KMS-11 (cell line): ENCODE results near the gene AKR1D1.

Source experiments
- H2AFZ ChIP-seq: fragments of 200-600 bp; sonication (generic); 2 replicates; pipeline ENCODE4 v1.6.1; 2016; ENCODE audit warnings: antibody characterized with exemption, mixed run types, low read depth
- H3K27ac ChIP-seq: fragments of 200-600 bp; sonication (generic); 2 replicates; pipeline ENCODE4 v1.6.1; 2016; ENCODE audit warnings: mild to moderate bottlenecking, mixed run types
- H3K27me3 ChIP-seq: fragments of 200-600 bp; sonication (generic); 2 replicates; pipeline ENCODE4 v1.6.1; 2017; ENCODE audit warnings: mild to moderate bottlenecking, low read depth, mixed run types, moderate library complexity; ENCODE audit not compliant: insufficient read depth
- H3K36me3 ChIP-seq: fragments of 200-600 bp; sonication (generic); 2 replicates; pipeline ENCODE4 v1.6.1; 2017; ENCODE audit warnings: mild to moderate bottlenecking, mixed run types; ENCODE audit not compliant: insufficient read depth
- H3K4me1 ChIP-seq: fragments of 200-600 bp; sonication (generic); 2 replicates; pipeline ENCODE4 v1.6.1; 2016; ENCODE audit warnings: mild to moderate bottlenecking, low read depth, mixed run types; ENCODE audit not compliant: poor library complexity, severe bottlenecking
- H3K4me2 ChIP-seq: fragments of 200-600 bp; sonication (generic); 2 replicates; pipeline ENCODE4 v1.7.0; 2016; ENCODE audit warnings: mild to moderate bottlenecking, mixed run types
- H3K4me3 ChIP-seq: fragments of 200-600 bp; sonication (generic); IDR thresholded peaks from 2 replicates; pipeline ENCODE4 v1.6.1; 2017; ENCODE audit warnings: low read depth, low read length, mixed read lengths; ENCODE audit not compliant: insufficient read depth
- H3K79me2 ChIP-seq: fragments of 200-600 bp; sonication (generic); 2 replicates; pipeline ENCODE4 v1.6.1; 2016; ENCODE audit warnings: low read depth, mixed run types; ENCODE audit not compliant: insufficient read depth
- H3K9ac ChIP-seq: fragments of 200-600 bp; sonication (generic); 2 replicates; pipeline ENCODE4 v1.6.1; 2016; ENCODE audit warnings: mild to moderate bottlenecking, mixed run types
- H4K20me1 ChIP-seq: fragments of 200-600 bp; sonication (generic); 2 replicates; pipeline ENCODE4 v1.6.1; 2016; ENCODE audit warnings: mild to moderate bottlenecking, mixed run types; ENCODE audit not compliant: insufficient read depth
- TF ChIP-seq, protein P1 (sequence below): fragments of 200-600 bp; sonication (generic); conservative IDR thresholded peaks from 2 replicates; pipeline ENCODE4 v1.6.1; 2017; ENCODE audit warnings: low read depth, mild to moderate bottlenecking, antibody characterized with exemption, low read length, moderate library complexity, mixed read lengths

Gene AKR1D1

DNA sequence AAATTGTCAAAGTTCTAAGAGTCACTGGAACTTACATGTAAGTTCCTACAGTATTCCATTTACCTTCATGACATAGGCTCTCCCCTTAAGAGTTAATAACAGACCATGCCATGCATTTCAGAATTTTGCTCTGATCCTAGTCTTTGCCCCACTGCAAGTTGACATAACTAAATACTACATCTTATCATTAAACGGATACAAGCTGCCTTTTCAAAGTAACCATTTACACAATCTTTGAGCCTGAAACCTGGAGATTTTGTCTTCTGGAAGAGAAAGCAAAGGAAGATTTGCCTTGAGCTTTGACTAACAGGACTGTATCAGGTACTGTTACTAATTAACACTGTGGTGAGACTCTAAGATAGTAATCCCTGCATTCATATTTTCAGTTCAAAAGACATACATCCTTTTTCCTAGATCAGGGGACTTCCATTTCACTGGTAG, 9.3 kb upstream of the AKR1D1 start:
- H3K27me3 ChIP-seq, result no peaks in the 10 kb centered on the region
- no peaks in the 10 kb centered on the region for H4K20me1 ChIP-seq
- no peak overlapping the region for H3K9ac ChIP-seq
- no peak overlapping the region for H2AFZ ChIP-seq
- H3K27ac ChIP-seq, result no peak overlapping the region
- no peaks in the 10 kb centered on the region for H3K79me2 ChIP-seq
- no peaks in the 10 kb centered on the region for H3K4me1 ChIP-seq
- H3K4me2 ChIP-seq, result no peak overlapping the region
- H3K4me3 ChIP-seq, result no peak overlapping the region
- H3K36me3 ChIP-seq, result no peaks in the 10 kb centered on the region
- TF ChIP-seq, protein P1, sequence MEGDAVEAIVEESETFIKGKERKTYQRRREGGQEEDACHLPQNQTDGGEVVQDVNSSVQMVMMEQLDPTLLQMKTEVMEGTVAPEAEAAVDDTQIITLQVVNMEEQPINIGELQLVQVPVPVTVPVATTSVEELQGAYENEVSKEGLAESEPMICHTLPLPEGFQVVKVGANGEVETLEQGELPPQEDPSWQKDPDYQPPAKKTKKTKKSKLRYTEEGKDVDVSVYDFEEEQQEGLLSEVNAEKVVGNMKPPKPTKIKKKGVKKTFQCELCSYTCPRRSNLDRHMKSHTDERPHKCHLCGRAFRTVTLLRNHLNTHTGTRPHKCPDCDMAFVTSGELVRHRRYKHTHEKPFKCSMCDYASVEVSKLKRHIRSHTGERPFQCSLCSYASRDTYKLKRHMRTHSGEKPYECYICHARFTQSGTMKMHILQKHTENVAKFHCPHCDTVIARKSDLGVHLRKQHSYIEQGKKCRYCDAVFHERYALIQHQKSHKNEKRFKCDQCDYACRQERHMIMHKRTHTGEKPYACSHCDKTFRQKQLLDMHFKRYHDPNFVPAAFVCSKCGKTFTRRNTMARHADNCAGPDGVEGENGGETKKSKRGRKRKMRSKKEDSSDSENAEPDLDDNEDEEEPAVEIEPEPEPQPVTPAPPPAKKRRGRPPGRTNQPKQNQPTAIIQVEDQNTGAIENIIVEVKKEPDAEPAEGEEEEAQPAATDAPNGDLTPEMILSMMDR, result no peak

DNA sequence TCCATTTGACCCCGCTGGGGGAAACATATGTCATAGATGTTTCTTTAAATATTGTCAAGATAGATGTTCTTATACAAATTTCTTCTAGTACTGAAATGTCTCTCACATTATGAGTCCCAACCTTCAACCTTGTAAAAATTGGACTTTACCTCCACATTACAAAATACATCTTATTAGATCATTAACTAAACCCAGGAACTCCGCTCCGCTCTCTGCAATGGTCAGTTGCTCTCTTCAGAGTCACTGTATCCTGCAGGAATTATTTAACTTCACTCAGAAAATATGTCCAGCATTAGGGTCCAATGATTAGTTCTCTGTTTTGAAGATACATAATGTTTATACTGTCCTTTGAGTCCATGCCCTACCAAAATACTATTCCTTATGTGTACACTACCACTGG, 8.5 kb upstream of the AKR1D1 start:
- Histone ChIP-seq H3K27ac (no peak overlapping the region), H3K79me2 (no peaks in the 10 kb centered on the region), H3K4me3 (no peak overlapping the region), H2AFZ (no peak overlapping the region), H3K27me3 (no peaks in the 10 kb centered on the region), H4K20me1 (no peaks in the 10 kb centered on the region), H3K4me1 (no peaks in the 10 kb centered on the region), H3K36me3 (no peaks in the 10 kb centered on the region), H3K9ac (no peak overlapping the region), H3K4me2 (no peak overlapping the region)
- TF ChIP-seq, protein P1, result no peak

- TF ChIP-seq, protein P1, result no peak
- no peak overlapping the region for H2AFZ ChIP-seq
- H3K27me3 ChIP-seq, result no peaks in the 10 kb centered on the region
- H4K20me1 ChIP-seq, result no peaks in the 10 kb centered on the region
- H3K36me3 ChIP-seq, result no peaks in the 10 kb centered on the region
- no peak overlapping the region for H3K4me3 ChIP-seq
- H3K4me2 ChIP-seq, result no peak overlapping the region
- H3K9ac ChIP-seq, result no peak overlapping the region
- H3K79me2 ChIP-seq, result no peaks in the 10 kb centered on the region
- no peaks in the 10 kb centered on the region for H3K4me1 ChIP-seq
- H3K27ac ChIP-seq, result no peak overlapping the region
Measured at GRCh38 chr7:138070908-138071307, 5.4 kb upstream of the AKR1D1 start.

- Histone ChIP-seq H3K4me1 (no peaks in the 10 kb centered on the region), H3K4me2 (no peak overlapping the region), H3K27me3 (no peaks in the 10 kb centered on the region), H3K36me3 (no peaks in the 10 kb centered on the region), H3K79me2 (no peaks in the 10 kb centered on the region), H2AFZ (no peak overlapping the region), H3K4me3 (no peak overlapping the region), H3K9ac (no peak overlapping the region), H4K20me1 (no peaks in the 10 kb centered on the region), H3K27ac (no peak overlapping the region)
- TF ChIP-seq, protein P1, result no peak
Measured at GRCh38 chr7:138072726-138073125, 3.5 kb upstream of the AKR1D1 start.
